Right atrium auricular region (tissue), 2 donors: Measurements from ENCODE around the gene RNF166. TPM values are rescaled to one million over a fixed set of nuclear protein-coding genes. Genes with fewer than 3 reads are reported as not detected.

Experiments used
- DNase-seq: peaks from one replicate; pipeline ENCODE4 v3.0.0-alpha.2; 2019; ENCODE audit warnings: low spot score
- H3K27ac ChIP-seq, 2 donors: fragments of 200-600 bp; sonication (generic); 1 replicate in 1 of 2; 2 replicates in 1 of 2; pipeline ENCODE4 v1.5.1; 2016 to 2019
- H3K27me3 ChIP-seq, 2 donors: fragments of 200-600 bp; sonication (generic); one replicate each; pipeline versions ENCODE4 v1.5.1 to v1.6.0; 2017 to 2019
- H3K36me3 ChIP-seq: fragments of 200-600 bp; sonication (generic); one replicate; pipeline ENCODE4 v1.5.1; 2016
- H3K4me1 ChIP-seq, 2 donors: fragments of 200-600 bp; sonication (generic); one replicate each; pipeline versions ENCODE4 v1.5.1 to v1.6.0; 2017 to 2019
- H3K4me3 ChIP-seq, 2 donors: fragments of 200-600 bp; sonication (generic); 1 replicate in 1 of 2; 2 replicates in 1 of 2; pipeline ENCODE4 v1.5.1; 2017 to 2019; ENCODE audit warnings: mild to moderate bottlenecking in 1 of 2, moderate library complexity in 1 of 2
- H3K9me3 ChIP-seq, 2 donors: fragments of 200-600 bp; sonication (generic); one replicate each; pipeline ENCODE4 v1.5.1; 2019
- total RNA-seq, 2 donors: library from RNA; depleted of rRNA; stranded (reverse); fragments of >200 nt; gene quantifications; one replicate each; pipeline ENCODE4 v1.1.0, GENCODE V29; 2016
- TF ChIP-seq, protein P1 (sequence below), 2 donors: fragments of 200-600 bp; sonication (generic); IDR thresholded peaks; one replicate each; pipeline ENCODE4 v1.5.1; 2019; ENCODE audit warnings: antibody characterized with exemption in 2 of 2

RNF166 gene
- total RNA-seq, 2 donors from 2014 or later, result 16.9 to 19.4 TPM

- no peaks in the 10 kb centered on the region for H3K9me3 ChIP-seq
- H3K27me3 ChIP-seq, result peaks cover 0 to 4% of the 10 kb centered on the region in 2 donors
- peak overlapping the region in 1 of 2 donors; percentile 16 for H3K27ac ChIP-seq
- no peak overlapping the region for H3K4me3 ChIP-seq
- peaks cover 0 to 32% of the 10 kb centered on the region in 2 donors for H3K4me1 ChIP-seq
- DNase-seq, result peak; percentile 77
- TF ChIP-seq, protein P1, sequence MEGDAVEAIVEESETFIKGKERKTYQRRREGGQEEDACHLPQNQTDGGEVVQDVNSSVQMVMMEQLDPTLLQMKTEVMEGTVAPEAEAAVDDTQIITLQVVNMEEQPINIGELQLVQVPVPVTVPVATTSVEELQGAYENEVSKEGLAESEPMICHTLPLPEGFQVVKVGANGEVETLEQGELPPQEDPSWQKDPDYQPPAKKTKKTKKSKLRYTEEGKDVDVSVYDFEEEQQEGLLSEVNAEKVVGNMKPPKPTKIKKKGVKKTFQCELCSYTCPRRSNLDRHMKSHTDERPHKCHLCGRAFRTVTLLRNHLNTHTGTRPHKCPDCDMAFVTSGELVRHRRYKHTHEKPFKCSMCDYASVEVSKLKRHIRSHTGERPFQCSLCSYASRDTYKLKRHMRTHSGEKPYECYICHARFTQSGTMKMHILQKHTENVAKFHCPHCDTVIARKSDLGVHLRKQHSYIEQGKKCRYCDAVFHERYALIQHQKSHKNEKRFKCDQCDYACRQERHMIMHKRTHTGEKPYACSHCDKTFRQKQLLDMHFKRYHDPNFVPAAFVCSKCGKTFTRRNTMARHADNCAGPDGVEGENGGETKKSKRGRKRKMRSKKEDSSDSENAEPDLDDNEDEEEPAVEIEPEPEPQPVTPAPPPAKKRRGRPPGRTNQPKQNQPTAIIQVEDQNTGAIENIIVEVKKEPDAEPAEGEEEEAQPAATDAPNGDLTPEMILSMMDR (IDR thresholded peaks at IDR 0.05), result no peak
- H3K36me3 ChIP-seq, result no peaks in the 10 kb centered on the region
Observed at GRCh38 chr16:88681709-88682451, 24.3 kb downstream of the RNF166 start.

DNA sequence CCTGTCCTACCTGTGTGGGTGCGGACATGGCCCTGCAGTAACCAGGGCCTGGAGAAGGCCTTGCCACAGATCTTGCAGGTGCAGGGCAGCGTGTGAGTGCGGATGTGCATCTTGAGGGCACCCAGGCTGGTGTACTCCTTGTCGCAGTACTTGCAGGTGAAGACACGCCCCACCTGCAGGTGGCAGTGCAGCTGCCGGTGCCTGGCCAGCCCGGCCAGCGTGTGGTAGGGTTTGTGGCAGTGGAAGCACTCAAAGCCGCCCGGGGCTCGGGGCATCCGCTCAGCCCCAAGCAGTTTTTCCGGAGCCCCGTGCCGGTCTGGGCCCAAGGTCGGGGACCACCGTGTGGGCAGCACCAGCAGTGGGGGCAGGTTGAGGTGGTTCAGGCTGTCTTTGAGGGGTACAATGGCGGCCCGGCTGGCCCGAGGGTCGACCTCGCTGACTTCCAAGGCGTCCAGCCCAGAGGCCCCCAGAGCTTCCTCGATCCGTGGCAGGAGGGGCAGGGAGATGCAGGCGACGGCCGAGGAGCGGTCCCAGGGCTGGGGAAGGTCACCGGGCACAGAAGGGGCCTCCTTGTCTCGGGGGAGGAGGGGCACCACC is 25.0 kb downstream of the RNF166 start:
- Histone ChIP-seq H3K27ac (no peak overlapping the region), H3K4me3 (no peak overlapping the region), H3K36me3 (no peaks in the 10 kb centered on the region), H3K9me3 (no peaks in the 10 kb centered on the region), H3K27me3 (peaks cover 0 to 4% of the 10 kb centered on the region in 2 donors), H3K4me1 (peaks cover 0 to 25% of the 10 kb centered on the region in 2 donors)
- TF ChIP-seq, protein P1 (IDR thresholded peaks at IDR 0.05), result no peak
- no peak for DNase-seq

DNA sequence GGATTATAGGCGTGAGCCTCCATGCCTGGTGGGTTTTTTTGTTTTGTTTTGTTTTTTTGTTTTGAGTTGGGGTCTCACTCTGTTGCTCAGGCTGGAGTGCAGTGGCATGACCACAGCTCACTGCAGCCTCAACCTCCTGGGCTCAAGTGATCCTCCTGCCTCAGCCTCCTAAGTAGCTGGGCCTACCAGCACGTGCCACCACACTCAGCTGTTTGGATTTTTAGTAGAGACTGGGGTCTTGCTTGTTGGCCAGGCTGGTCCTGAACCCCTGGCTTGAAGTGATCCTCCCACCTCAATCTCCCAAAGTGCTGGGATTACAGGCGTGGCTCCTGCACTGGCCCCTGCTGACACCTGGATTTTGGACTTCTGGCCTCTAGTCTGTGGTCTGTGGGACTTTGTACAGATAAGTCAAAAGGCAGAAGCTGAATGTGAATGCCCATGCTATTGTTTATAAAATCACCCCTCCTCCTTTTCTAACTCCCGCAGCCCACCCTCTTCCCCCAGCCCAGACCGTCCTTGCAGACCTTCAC is 25.6 kb downstream of the RNF166 start:
- Histone ChIP-seq H3K27ac (no peak overlapping the region), H3K36me3 (no peaks in the 10 kb centered on the region), H3K4me1 (peaks cover 0 to 19% of the 10 kb centered on the region in 2 donors), H3K27me3 (peaks cover 0 to 4% of the 10 kb centered on the region in 2 donors), H3K9me3 (no peaks in the 10 kb centered on the region), H3K4me3 (no peak overlapping the region)
- no peak for DNase-seq
- TF ChIP-seq, protein P1 (IDR thresholded peaks at IDR 0.05), result no peak

GRCh38 chr16:88678224-88678979 is 27.8 kb downstream of the RNF166 start:
- H3K4me3 ChIP-seq, result no peak overlapping the region
- TF ChIP-seq, protein P1 (IDR thresholded peaks at IDR 0.05), result no peak
- no peak overlapping the region for H3K27ac ChIP-seq
- H3K9me3 ChIP-seq, result no peaks in the 10 kb centered on the region
- H3K27me3 ChIP-seq, result peaks cover 0 to 4% of the 10 kb centered on the region in 2 donors
- peaks cover 0 to 24% of the 10 kb centered on the region in 2 donors for H3K4me1 ChIP-seq
- no peaks in the 10 kb centered on the region for H3K36me3 ChIP-seq
- DNase-seq, result no peak

DNA sequence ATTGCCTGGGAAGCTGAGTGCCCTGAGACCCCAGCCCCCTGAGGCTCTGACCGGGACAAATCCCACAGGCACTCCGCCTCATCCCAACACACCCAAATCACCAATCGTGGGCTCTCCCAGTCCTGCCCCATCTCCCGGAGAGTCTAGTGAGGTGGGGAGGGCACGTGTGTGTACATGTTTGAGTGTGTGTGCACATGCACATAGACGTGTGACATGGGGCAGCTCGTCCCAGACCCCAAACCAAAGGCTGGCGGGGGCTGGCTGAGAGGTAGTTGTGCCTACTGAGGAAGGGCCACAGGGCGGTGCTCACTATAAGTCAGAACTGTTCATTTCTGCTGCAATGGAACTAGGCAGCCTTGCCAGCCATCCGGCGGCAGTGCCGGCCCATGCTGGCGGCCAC is 28.5 kb downstream of the RNF166 start:
- TF ChIP-seq, protein P1 (IDR thresholded peaks at IDR 0.05), result no peak
- H3K36me3 ChIP-seq, result no peaks in the 10 kb centered on the region
- no peak overlapping the region for H3K4me3 ChIP-seq
- no peaks in the 10 kb centered on the region for H3K9me3 ChIP-seq
- H3K27me3 ChIP-seq, result peaks cover 0 to 4% of the 10 kb centered on the region in 2 donors
- no peak for DNase-seq
- H3K4me1 ChIP-seq, result peaks cover 0 to 30% of the 10 kb centered on the region in 2 donors
- H3K27ac ChIP-seq, result no peak overlapping the region
